ENCODE results near the gene HIVEP3. TPM values are rescaled to one million over a fixed set of nuclear protein-coding genes. Genes with fewer than 3 reads are reported as not detected.

The HIVEP3 gene
- total RNA-seq, 1 donor from 2014 or later, result 1.2 TPM

DNA sequence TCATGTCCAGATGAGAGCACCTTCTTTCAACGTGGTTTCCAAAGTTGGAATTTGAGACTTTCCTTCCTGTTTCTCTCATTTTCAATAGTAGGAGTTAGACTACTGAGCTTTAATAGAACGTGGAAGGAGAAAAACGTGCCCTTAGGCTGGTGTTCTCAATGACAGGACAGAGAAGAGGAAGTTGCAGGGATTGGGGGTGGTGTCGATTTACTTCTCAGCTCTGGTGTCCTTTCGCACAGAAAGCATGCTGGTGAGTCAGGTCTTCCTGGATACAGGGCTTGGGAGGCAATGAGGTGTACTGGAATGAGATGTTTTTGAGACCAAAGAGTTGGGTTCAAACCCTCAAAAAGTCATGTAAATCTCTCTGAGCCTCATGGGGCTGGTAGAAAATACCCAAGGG is 67.1 kb downstream of the HIVEP3 start:
- no peak overlapping the region for H3K4me3 Mint-ChIP-seq
- no peak overlapping the region for H3K27ac Mint-ChIP-seq (ENCODE audit: unreplicated experiment)
- peaks cover 3% of the 10 kb centered on the region for H3K9me3 Mint-ChIP-seq
- H3K27me3 Mint-ChIP-seq (ENCODE audit: low read depth), result no peaks in the 10 kb centered on the region
- DNase-seq (ENCODE audit: low read depth, low spot score), result no peak
- TF ChIP-seq, protein P1, sequence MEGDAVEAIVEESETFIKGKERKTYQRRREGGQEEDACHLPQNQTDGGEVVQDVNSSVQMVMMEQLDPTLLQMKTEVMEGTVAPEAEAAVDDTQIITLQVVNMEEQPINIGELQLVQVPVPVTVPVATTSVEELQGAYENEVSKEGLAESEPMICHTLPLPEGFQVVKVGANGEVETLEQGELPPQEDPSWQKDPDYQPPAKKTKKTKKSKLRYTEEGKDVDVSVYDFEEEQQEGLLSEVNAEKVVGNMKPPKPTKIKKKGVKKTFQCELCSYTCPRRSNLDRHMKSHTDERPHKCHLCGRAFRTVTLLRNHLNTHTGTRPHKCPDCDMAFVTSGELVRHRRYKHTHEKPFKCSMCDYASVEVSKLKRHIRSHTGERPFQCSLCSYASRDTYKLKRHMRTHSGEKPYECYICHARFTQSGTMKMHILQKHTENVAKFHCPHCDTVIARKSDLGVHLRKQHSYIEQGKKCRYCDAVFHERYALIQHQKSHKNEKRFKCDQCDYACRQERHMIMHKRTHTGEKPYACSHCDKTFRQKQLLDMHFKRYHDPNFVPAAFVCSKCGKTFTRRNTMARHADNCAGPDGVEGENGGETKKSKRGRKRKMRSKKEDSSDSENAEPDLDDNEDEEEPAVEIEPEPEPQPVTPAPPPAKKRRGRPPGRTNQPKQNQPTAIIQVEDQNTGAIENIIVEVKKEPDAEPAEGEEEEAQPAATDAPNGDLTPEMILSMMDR (conservative IDR thresholded peaks at IDR 0.05), result no peak
- no peaks in the 10 kb centered on the region for H3K36me3 Mint-ChIP-seq (ENCODE audit: low read depth)
- H3K4me1 Mint-ChIP-seq, result no peaks in the 10 kb centered on the region

DNA sequence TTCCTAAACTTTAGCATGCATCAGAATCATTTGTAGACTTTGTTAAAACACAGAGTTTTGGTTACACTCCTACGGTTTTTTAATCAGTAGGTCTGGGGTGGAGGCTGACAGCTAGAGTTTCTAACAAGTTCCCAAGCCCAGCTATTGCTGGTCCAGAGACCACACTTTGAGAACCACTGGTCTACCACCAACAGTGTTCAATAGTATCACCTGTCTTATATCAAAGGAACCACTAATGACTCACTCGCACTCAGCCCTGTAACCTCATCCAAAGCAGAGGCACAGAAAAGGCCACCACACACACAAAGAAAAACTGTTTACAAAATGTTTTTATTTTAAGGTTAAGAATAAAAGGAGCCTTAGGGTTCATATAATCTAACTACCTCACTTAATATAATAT is 68.7 kb downstream of the HIVEP3 start:
- TF ChIP-seq, protein P1 (conservative IDR thresholded peaks at IDR 0.05), result no peak
- Mint-ChIP-seq H3K9me3 (no peaks in the 10 kb centered on the region), H3K4me1 (no peaks in the 10 kb centered on the region), H3K27ac (ENCODE audit: unreplicated experiment) (no peak overlapping the region), H3K27me3 (ENCODE audit: low read depth) (no peaks in the 10 kb centered on the region), H3K4me3 (no peak overlapping the region), H3K36me3 (ENCODE audit: low read depth) (no peaks in the 10 kb centered on the region)
- DNase-seq (ENCODE audit: low read depth, low spot score), result no peak

DNA sequence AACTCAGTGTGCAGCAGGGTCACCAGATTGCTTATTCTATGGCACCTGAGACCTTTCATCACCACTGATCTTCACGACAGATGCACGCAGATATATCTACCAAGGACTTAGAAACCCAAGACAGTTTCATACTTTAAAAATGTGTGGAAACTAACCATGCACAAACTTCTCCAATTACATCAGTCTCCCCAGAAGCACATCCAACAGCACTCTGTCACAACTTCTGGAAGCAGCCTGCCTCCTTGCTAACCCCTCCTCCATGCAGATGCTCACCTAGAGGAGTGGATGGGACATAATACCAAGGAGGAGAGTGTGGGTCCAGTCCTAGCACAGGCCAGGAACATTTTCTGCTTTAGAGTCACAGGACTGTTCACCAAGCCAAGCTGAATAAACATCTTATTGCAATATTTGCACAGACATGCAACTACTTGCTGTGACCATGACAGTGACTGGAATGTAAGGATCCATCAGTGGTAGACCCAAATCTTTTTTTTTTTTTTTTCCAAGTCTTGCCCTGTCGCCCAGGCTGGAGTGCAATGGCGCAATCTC is 69.4 kb downstream of the HIVEP3 start:
- TF ChIP-seq, protein P1 (conservative IDR thresholded peaks at IDR 0.05), result no peak
- H3K36me3 Mint-ChIP-seq (ENCODE audit: low read depth), result no peaks in the 10 kb centered on the region
- H3K9me3 Mint-ChIP-seq, result no peaks in the 10 kb centered on the region
- no peaks in the 10 kb centered on the region for H3K27me3 Mint-ChIP-seq (ENCODE audit: low read depth)
- H3K27ac Mint-ChIP-seq (ENCODE audit: unreplicated experiment), result no peak overlapping the region
- H3K4me1 Mint-ChIP-seq, result no peaks in the 10 kb centered on the region
- no peak overlapping the region for H3K4me3 Mint-ChIP-seq
- DNase-seq (ENCODE audit: low read depth, low spot score), result no peak

DNA sequence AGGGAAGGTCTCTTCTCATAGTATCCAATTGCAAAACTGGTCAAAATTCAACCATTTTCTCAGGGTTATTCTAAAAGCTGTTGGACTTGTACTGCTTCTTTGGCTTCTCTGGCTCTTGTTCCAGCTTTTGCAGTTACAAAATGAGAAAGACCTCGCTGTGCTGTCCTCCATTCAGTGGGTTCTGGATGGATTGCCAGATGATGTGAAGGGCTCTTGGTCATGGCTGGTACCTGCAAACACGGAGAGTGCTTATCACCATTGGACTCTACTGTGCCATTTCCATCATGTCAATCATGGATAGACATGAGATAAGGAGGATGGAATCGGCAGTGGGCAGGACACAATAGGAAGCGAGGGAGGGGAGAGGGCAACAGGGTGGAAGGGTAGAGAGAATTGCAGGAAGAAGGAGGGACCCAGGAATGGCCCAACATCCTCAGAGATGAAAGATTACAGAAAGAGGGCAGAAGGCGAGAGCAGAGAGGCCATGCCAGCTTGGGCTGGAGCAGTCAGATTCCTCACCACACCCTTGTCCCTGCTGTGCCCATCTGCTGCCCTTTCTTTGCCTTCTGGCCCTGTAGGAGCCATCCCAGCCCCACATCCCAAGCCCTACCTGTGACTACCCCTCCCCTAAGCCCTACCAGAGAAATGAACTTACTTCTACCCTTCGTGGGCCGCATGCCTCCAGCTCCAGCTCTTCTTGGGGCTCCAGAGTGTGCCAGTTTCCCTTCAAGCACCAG is 70.3 kb downstream of the HIVEP3 start:
- DNase-seq (ENCODE audit: low read depth, low spot score), result no peak
- Mint-ChIP-seq H3K36me3 (ENCODE audit: low read depth) (no peaks in the 10 kb centered on the region), H3K4me1 (peaks cover under 1% of the 10 kb centered on the region), H3K27me3 (ENCODE audit: low read depth) (no peaks in the 10 kb centered on the region), H3K9me3 (no peaks in the 10 kb centered on the region), H3K27ac (ENCODE audit: unreplicated experiment) (no peak overlapping the region), H3K4me3 (no peak overlapping the region)
- TF ChIP-seq, protein P1 (conservative IDR thresholded peaks at IDR 0.05), result no peak

DNA sequence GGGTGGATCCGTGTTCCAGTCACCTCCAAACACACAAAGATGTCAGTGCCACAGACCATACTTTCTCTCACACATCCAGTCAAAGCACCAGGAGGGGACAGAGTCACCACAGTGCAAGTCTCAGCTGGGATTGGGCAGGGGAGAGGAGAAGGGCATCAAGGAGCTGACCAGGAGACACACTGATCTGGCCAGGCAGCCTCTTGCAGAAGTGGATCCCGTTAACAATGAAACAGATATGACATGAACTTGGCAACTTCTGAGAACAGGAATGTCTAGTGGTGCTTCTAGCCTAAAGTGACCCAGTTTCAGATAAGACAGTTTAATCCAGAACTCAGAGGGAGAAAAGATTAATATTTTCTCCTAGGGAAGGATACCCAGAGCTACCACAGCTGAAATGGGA is 71.0 kb downstream of the HIVEP3 start:
- Mint-ChIP-seq H3K27me3 (ENCODE audit: low read depth) (no peaks in the 10 kb centered on the region), H3K36me3 (ENCODE audit: low read depth) (no peaks in the 10 kb centered on the region), H3K9me3 (no peaks in the 10 kb centered on the region), H3K4me1 (peaks cover 7% of the 10 kb centered on the region), H3K4me3 (no peak overlapping the region), H3K27ac (ENCODE audit: unreplicated experiment) (no peak overlapping the region)
- TF ChIP-seq, protein P1 (conservative IDR thresholded peaks at IDR 0.05), result no peak
- no peak for DNase-seq (ENCODE audit: low read depth, low spot score)

Data from neural crest cell (in vitro differentiated cells).